HCT116 (cell line): ENCODE measurements around the gene EML1. TPM values are rescaled to one million over a fixed set of nuclear protein-coding genes. Genes with fewer than 3 reads are reported as not detected.

Experiments used
- ATAC-seq: fragments of 200-7000 bp; cut with Tn5 transposase; 2 replicates; pipeline ENCODE4 v1.9.1; 2020; ENCODE audit warnings: mild to moderate bottlenecking, moderate library complexity
- BruUV-seq: library from RNA; stranded (reverse); fragments of 400-500 nt; replicated peaks from 2 replicates; lab custom pipeline; 2021; lab: Mats Ljungman, UMichigan
- CTCF ChIA-PET: fragments of 300-600 bp; sonication (Branson Sonifier 250); formaldehyde crosslinking; loops from one replicate; lab custom pipeline; 2021; ENCODE audit warnings: antibody characterized with exemption; lab: Charles Lee
- POLR2A ChIA-PET: fragments of 300-600, 350-600 bp; sonication (Branson Sonifier 250); formaldehyde crosslinking; loops from one replicate; lab custom pipeline; 2021; ENCODE audit warnings: antibody characterized with exemption; lab: Charles Lee
- RAD21 ChIA-PET, 2 experiments: fragments of 300-600 bp; sonication (Branson Sonifier 250); formaldehyde crosslinking; loops; one replicate each; lab custom pipeline; 2023; ENCODE audit warnings: low total read pairs in 2 of 2; ENCODE audit not compliant: uncharacterized antibody in 2 of 2, unreplicated experiment in 2 of 2, low non-redundant PET in 1 of 2; lab: Charles Lee
- DNase-seq: peaks from one replicate; pipeline ENCODE4 v3.0.0-alpha.2; 2010; ENCODE audit warnings: low read depth, low spot score
- H2AFZ ChIP-seq: fragments of 200-600 bp; shearing (Covaris generic), sonication (generic); 2 replicates; pipeline ENCODE4 v1.6.1; 2017; ENCODE audit warnings: low read depth, mixed run types, mixed read lengths, antibody characterized with exemption, low read length; ENCODE audit not compliant: poor library complexity, severe bottlenecking
- H3K27ac ChIP-seq: 2 replicates; pipeline ENCODE4 v1.5.1; 2012; ENCODE audit warnings: low read depth, low read length
- H3K27me3 ChIP-seq: fragments of 200-600 bp; sonication (generic); 2 replicates; pipeline ENCODE4 v1.6.1; 2016; ENCODE audit warnings: mixed run types, low read length, mixed read lengths; ENCODE audit not compliant: insufficient read depth
- H3K36me3 ChIP-seq, 2 experiments: fragments of 200-500 bp in 1 of 2; fragments of 200-600 bp in 1 of 2; sonication (Bioruptor generic) in 1 of 2; sonication (generic) in 1 of 2; 2 replicates each; pipeline versions ENCODE4 v1.5.1 to v1.6.1; 2014 to 2016; ENCODE audit warnings: low read length in 2 of 2, inconsistent platforms in 1 of 2, mixed read lengths in 1 of 2, mixed run types in 1 of 2; ENCODE audit not compliant: insufficient read depth in 2 of 2, control insufficient read depth in 1 of 2
- H3K4me1 ChIP-seq, 2 experiments: fragments of 200-600 bp in 1 of 2; sonication (generic) in 1 of 2; 2 replicates each; pipeline versions ENCODE4 v1.5.1 to v1.6.1; 2012 to 2017; ENCODE audit warnings: low read length in 2 of 2, inconsistent platforms in 1 of 2, mild to moderate bottlenecking in 1 of 2, mixed read lengths in 1 of 2, mixed run types in 1 of 2, moderate library complexity in 1 of 2; ENCODE audit not compliant: insufficient read depth in 2 of 2, control insufficient read depth in 1 of 2
- H3K4me2 ChIP-seq: fragments of 200-600 bp; sonication (generic); 2 replicates; pipeline ENCODE4 v1.6.1; 2017; ENCODE audit warnings: mixed run types, low read length, mixed read lengths
- H3K4me3 ChIP-seq, 2 experiments: fragments of 200-600 bp in 1 of 2; sonication (generic) in 1 of 2; replicated peaks in 1 of 2; 2 replicates each; pipeline ENCODE4 v1.5.1; 2011 to 2016; ENCODE audit warnings: low read length in 2 of 2, control low read depth in 1 of 2, low read depth in 1 of 2, mild to moderate bottlenecking in 1 of 2, mixed read lengths in 1 of 2, mixed run types in 1 of 2
- H3K79me2 ChIP-seq: fragments of 200-600 bp; sonication (generic); 2 replicates; pipeline ENCODE4 v1.6.1; 2017; ENCODE audit warnings: mild to moderate bottlenecking, mixed run types, low read length, moderate library complexity, mixed read lengths; ENCODE audit not compliant: insufficient read depth
- H3K9ac ChIP-seq: fragments of 200-600 bp; sonication (generic); 2 replicates; pipeline ENCODE4 v1.6.1; 2016; ENCODE audit warnings: low read length, mixed read lengths
- H3K9me2 ChIP-seq: fragments of 200-600 bp; sonication (generic), shearing (Covaris generic); 2 replicates; pipeline ENCODE4 v1.6.1; 2017; ENCODE audit warnings: mixed run types, mild to moderate bottlenecking, moderate library complexity; ENCODE audit not compliant: insufficient read depth
- H3K9me3 ChIP-seq, 2 experiments: fragments of 200-500 bp in 1 of 2; fragments of 200-600 bp in 1 of 2; sonication (Bioruptor generic) in 1 of 2; sonication (generic) in 1 of 2; 2 replicates each; pipeline ENCODE4 v1.6.1; 2014 to 2017; ENCODE audit warnings: low read length in 2 of 2, mixed read lengths in 2 of 2, inconsistent platforms in 1 of 2, low read depth in 1 of 2, mild to moderate bottlenecking in 1 of 2, mixed run types in 1 of 2, moderate library complexity in 1 of 2; ENCODE audit not compliant: control insufficient read depth in 1 of 2, insufficient read depth in 1 of 2
- H4K20me1 ChIP-seq: fragments of 200-600 bp; sonication (generic), shearing (Covaris generic); 2 replicates; pipeline ENCODE4 v1.6.1; 2017; ENCODE audit warnings: mixed run types, mild to moderate bottlenecking, moderate library complexity; ENCODE audit not compliant: insufficient read depth
- ATF3 ChIP-seq: IDR thresholded peaks from 2 replicates; pipeline ENCODE4 v1.6.1; 2012
- CBX3 ChIP-seq: IDR thresholded peaks from 2 replicates; pipeline ENCODE4 v1.6.1; 2012; ENCODE audit warnings: low read depth
- EGR1 ChIP-seq: IDR thresholded peaks from 2 replicates; pipeline ENCODE4 v1.6.1; 2012; ENCODE audit warnings: low read depth
- EZH2 ChIP-seq: fragments of 200-600 bp; sonication (generic); IDR thresholded peaks from 2 replicates; pipeline ENCODE4 v1.6.1; 2017; ENCODE audit warnings: antibody characterized with exemption, mixed run types
- EZH2phosphoT487 ChIP-seq: fragments of 200-600 bp; IDR thresholded peaks from 2 replicates; pipeline ENCODE4 v1.6.1; 2018; ENCODE audit warnings: antibody characterized with exemption, borderline replicate concordance
- JUND ChIP-seq: IDR thresholded peaks from 2 replicates; pipeline ENCODE4 v1.6.1; 2012
- POLR2A ChIP-seq: IDR thresholded peaks from 2 replicates; pipeline ENCODE4 v1.7.0; 2011; ENCODE audit warnings: borderline replicate concordance; ENCODE audit not compliant: insufficient read depth, insufficient read length; ENCODE audit errors: extremely low read depth
- POLR2AphosphoS5 ChIP-seq: IDR thresholded peaks from 2 replicates; pipeline ENCODE4 v1.6.1; 2011; ENCODE audit warnings: mild to moderate bottlenecking, low read depth, low read length, moderate library complexity
- RAD21 ChIP-seq: IDR thresholded peaks from 2 replicates; pipeline ENCODE4 v1.6.1; 2012; ENCODE audit warnings: low read depth, mild to moderate bottlenecking
- REST ChIP-seq: IDR thresholded peaks from 2 replicates; pipeline ENCODE4 v1.6.1; 2012; ENCODE audit warnings: low read depth
- SP1 ChIP-seq: IDR thresholded peaks from 2 replicates; pipeline ENCODE4 v1.6.1; 2012; ENCODE audit warnings: low read depth
- SRF ChIP-seq: IDR thresholded peaks from 2 replicates; pipeline ENCODE4 v1.6.1; 2012; ENCODE audit warnings: low read depth
- YY1 ChIP-seq: IDR thresholded peaks from 2 replicates; pipeline ENCODE4 v1.6.1; 2011; ENCODE audit warnings: low read length, low read depth, moderate library complexity, mild to moderate bottlenecking; ENCODE audit not compliant: insufficient replicate concordance; ENCODE audit errors: extremely low read depth
- ZFX ChIP-seq: fragments of 450-650 bp; IDR thresholded peaks from 2 replicates; pipeline ENCODE4 v1.6.1; 2017
- ZNF274 ChIP-seq: fragments of 200-500 bp; sonication (Bioruptor generic); IDR thresholded peaks from 2 replicates; pipeline ENCODE4 v1.6.1; 2014; ENCODE audit warnings: mild to moderate bottlenecking, low read depth, low read length, inconsistent platforms
- intact Hi-C: fragments of 100-400 bp; cut with micrococcal nuclease; formaldehyde crosslinking; loops from 2 replicates; pipeline ENCODE4 v1.10.0; 2022
- total RNA-seq: library from RNA; stranded (reverse); gene quantifications from one replicate; pipeline ENCODE4 v1.2.1, GENCODE V29; 2021; ENCODE audit not compliant: unreplicated experiment
- TF ChIP-seq, protein P1 (sequence below): IDR thresholded peaks from 2 replicates; pipeline ENCODE4 v1.6.1; 2011; ENCODE audit warnings: mild to moderate bottlenecking, low read length, moderate library complexity; ENCODE audit not compliant: insufficient replicate concordance; ENCODE audit errors: extremely low read depth
- TF ChIP-seq, protein P2 (sequence below): IDR thresholded peaks from 2 replicates; pipeline ENCODE4 v1.6.1; 2012
- TF ChIP-seq, protein P3 (sequence below), 3 experiments: fragments of 200-600 bp in 1 of 3; sonication (generic) in 1 of 3; IDR thresholded peaks in 2 of 3; conservative IDR thresholded peaks in 1 of 3; 2 replicates each; pipeline ENCODE4 v1.5.1; 2012 to 2017; ENCODE audit warnings: low read depth in 2 of 3, low read length in 2 of 3, antibody characterized with exemption in 1 of 3, borderline replicate concordance in 1 of 3, control low read depth in 1 of 3, mild to moderate bottlenecking in 1 of 3, mixed read lengths in 1 of 3, mixed run types in 1 of 3, moderate library complexity in 1 of 3; ENCODE audit not compliant: insufficient read depth in 1 of 3

EML1 gene
- total RNA-seq, 1 experiment from 2014 or later, result 7.4 TPM

DNA sequence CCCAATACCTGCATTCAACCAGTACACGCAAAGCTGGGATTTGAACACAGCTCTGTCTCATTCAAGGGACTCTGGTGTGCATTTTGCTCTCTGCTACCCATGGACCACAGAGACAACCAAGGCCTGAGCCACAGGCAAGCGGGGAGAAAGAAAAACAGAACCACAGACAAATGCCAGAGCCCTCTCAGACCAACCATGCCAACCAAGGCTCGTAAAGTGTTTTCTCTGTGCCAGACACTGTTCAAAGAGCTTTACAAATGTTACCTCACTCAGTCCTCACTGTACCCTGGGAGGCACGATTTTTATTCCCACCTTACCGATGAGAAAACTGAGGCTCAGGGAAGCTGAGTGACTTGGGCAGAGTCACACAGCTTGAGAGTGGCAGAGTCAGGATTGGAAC, 32.4 kb upstream of the EML1 start:
- ChIA-PET CTCF (no interaction called here), POLR2A (no interaction called here), RAD21 (no interaction called here)
- no peaks in the 10 kb centered on the region for H3K9me3 ChIP-seq
- no peak overlapping the region for H2AFZ ChIP-seq
- DNase-seq (no peak), ATAC-seq (no peak)
- peaks cover 14 to 31% of the 10 kb centered on the region in 2 experiments for H3K4me1 ChIP-seq
- H3K9ac ChIP-seq, result no peak overlapping the region
- H3K4me3 ChIP-seq, result no peak overlapping the region
- H3K79me2 ChIP-seq, result no peaks in the 10 kb centered on the region
- no peaks in the 10 kb centered on the region for H3K27me3 ChIP-seq
- H3K9me2 ChIP-seq, result no peaks in the 10 kb centered on the region
- H3K27ac ChIP-seq, result no peak overlapping the region
- H3K36me3 ChIP-seq, result no peaks in the 10 kb centered on the region
- no TSS peak for BruUV-seq
- H4K20me1 ChIP-seq, result no peaks in the 10 kb centered on the region
- intact Hi-C loops, result no loop called here
- TF ChIP-seq, protein P1, sequence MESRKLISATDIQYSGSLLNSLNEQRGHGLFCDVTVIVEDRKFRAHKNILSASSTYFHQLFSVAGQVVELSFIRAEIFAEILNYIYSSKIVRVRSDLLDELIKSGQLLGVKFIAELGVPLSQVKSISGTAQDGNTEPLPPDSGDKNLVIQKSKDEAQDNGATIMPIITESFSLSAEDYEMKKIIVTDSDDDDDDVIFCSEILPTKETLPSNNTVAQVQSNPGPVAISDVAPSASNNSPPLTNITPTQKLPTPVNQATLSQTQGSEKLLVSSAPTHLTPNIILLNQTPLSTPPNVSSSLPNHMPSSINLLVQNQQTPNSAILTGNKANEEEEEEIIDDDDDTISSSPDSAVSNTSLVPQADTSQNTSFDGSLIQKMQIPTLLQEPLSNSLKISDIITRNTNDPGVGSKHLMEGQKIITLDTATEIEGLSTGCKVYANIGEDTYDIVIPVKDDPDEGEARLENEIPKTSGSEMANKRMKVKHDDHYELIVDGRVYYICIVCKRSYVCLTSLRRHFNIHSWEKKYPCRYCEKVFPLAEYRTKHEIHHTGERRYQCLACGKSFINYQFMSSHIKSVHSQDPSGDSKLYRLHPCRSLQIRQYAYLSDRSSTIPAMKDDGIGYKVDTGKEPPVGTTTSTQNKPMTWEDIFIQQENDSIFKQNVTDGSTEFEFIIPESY, result no peak
- no peak for TF ChIP-seq ATF3
- TF ChIP-seq POLR2AphosphoS5, result no peak
- TF ChIP-seq RAD21, result no peak
- no peak for TF ChIP-seq ZFX
- no peak for TF ChIP-seq JUND
- no peak for TF ChIP-seq SP1
- no peak for TF ChIP-seq EGR1
- no peak for TF ChIP-seq EZH2
- TF ChIP-seq, protein P2, sequence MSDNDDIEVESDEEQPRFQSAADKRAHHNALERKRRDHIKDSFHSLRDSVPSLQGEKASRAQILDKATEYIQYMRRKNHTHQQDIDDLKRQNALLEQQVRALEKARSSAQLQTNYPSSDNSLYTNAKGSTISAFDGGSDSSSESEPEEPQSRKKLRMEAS, result no peak
- no peak for TF ChIP-seq SRF
- no peak for TF ChIP-seq YY1
- TF ChIP-seq POLR2A, result no peak
- TF ChIP-seq, protein P3, sequence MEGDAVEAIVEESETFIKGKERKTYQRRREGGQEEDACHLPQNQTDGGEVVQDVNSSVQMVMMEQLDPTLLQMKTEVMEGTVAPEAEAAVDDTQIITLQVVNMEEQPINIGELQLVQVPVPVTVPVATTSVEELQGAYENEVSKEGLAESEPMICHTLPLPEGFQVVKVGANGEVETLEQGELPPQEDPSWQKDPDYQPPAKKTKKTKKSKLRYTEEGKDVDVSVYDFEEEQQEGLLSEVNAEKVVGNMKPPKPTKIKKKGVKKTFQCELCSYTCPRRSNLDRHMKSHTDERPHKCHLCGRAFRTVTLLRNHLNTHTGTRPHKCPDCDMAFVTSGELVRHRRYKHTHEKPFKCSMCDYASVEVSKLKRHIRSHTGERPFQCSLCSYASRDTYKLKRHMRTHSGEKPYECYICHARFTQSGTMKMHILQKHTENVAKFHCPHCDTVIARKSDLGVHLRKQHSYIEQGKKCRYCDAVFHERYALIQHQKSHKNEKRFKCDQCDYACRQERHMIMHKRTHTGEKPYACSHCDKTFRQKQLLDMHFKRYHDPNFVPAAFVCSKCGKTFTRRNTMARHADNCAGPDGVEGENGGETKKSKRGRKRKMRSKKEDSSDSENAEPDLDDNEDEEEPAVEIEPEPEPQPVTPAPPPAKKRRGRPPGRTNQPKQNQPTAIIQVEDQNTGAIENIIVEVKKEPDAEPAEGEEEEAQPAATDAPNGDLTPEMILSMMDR (IDR thresholded peaks at IDR 0.05 in 2 of 3, conservative IDR thresholded peaks at IDR 0.05 in 1 of 3; ENCODE audit: borderline replicate concordance in 1 of 3, insufficient read depth in 1 of 3, low read depth in 2 of 3, low read length in 2 of 3), result no peak
- no peak for TF ChIP-seq EZH2phosphoT487
- no peak for TF ChIP-seq ZNF274
- TF ChIP-seq REST, result no peak
- no peak for TF ChIP-seq CBX3
- H3K4me2 ChIP-seq, result no peak overlapping the region
